NCI-H345 treated with DMSO at 0.1 percent for 48 hours (cell line): ENCODE results near the gene IQCM.
"Not testable (repeated sequence)": the region's sequence is repeated elsewhere in the genome, so short reads cannot be mapped to it uniquely, and the experiment has no call there.

Source experiments
- DNase-seq: peaks from one replicate; lab custom pipeline; 2025; ENCODE audit not compliant: unreplicated experiment; lab: John Stamatoyannopoulos, UW

IQCM gene

GRCh38 chr4:149489321-149489720 lies 326.3 kb downstream of the IQCM start:
- DNase-seq = no peak

- no peak for DNase-seq
Measured at GRCh38 chr4:149486861-149487260, 328.8 kb downstream of the IQCM start.

GRCh38 chr4:149468669-149469068 lies 347.0 kb downstream of the IQCM start:
- not testable (repeated sequence) for DNase-seq

GRCh38 chr4:149466446-149466845 lies 349.2 kb downstream of the IQCM start:
- DNase-seq = no peak

- DNase-seq = no peak
Measured at GRCh38 chr4:149465955-149466354, 349.7 kb downstream of the IQCM start.

- no peak for DNase-seq
Measured at GRCh38 chr4:149443537-149443936, 372.1 kb downstream of the IQCM start.

- DNase-seq = no peak
Measured at GRCh38 chr4:149441338-149441737, 374.3 kb downstream of the IQCM start.

- no peak for DNase-seq
Measured at GRCh38 chr4:149426461-149426860, 389.2 kb downstream of the IQCM start.

- no peak for DNase-seq
Measured at GRCh38 chr4:149409555-149409962, 406.1 kb downstream of the IQCM start.

GRCh38 chr4:149409146-149409545 lies 406.5 kb downstream of the IQCM start:
- DNase-seq = no peak

GRCh38 chr4:149404143-149404542 lies 411.5 kb downstream of the IQCM start:
- DNase-seq = no peak

GRCh38 chr4:149403081-149403480 lies 412.6 kb downstream of the IQCM start:
- DNase-seq = no peak

GRCh38 chr4:149398993-149399392 lies 416.6 kb downstream of the IQCM start:
- no peak for DNase-seq

GRCh38 chr4:149370785-149371420 lies 444.7 kb downstream of the IQCM start:
- DNase-seq = no peak

- DNase-seq = no peak
Measured at GRCh38 chr4:149370002-149370401, 445.6 kb downstream of the IQCM start.

- no peak for DNase-seq
Measured at GRCh38 chr4:149353241-149353640, 462.4 kb downstream of the IQCM start.

GRCh38 chr4:149349541-149349940 lies 466.1 kb downstream of the IQCM start:
- DNase-seq = no peak

GRCh38 chr4:149347139-149347538 lies 468.5 kb downstream of the IQCM start:
- no peak for DNase-seq

GRCh38 chr4:149345424-149345823 lies 470.2 kb downstream of the IQCM start:
- DNase-seq = no peak

GRCh38 chr4:149344436-149344835 lies 471.2 kb downstream of the IQCM start:
- no peak for DNase-seq

GRCh38 chr4:149343614-149344013 lies 472.0 kb downstream of the IQCM start:
- DNase-seq = no peak

- DNase-seq = not testable (repeated sequence)
Measured at GRCh38 chr4:149341117-149341516, 474.5 kb downstream of the IQCM start.

GRCh38 chr4:149328161-149328560 lies 487.5 kb downstream of the IQCM start:
- DNase-seq = no peak
